GM12892 (cell line): ENCODE results near the gene F2.

Experiments
- POLR2A ChIP-seq: IDR thresholded peaks from 2 replicates; pipeline ENCODE4 v1.6.1; 2011; ENCODE audit warnings: low read depth, low read length, control low read depth
- TAF1 ChIP-seq: IDR thresholded peaks from 2 replicates; pipeline ENCODE4 v1.6.1; 2011; ENCODE audit warnings: low read depth, mild to moderate bottlenecking, control low read depth, low read length, borderline replicate concordance

GRCh38 chr11:46743043-46743442, 24.0 kb downstream of the F2 start:
- no peak for TF ChIP-seq POLR2A
- TF ChIP-seq TAF1 = no peak
